ENCODE results near the gene KRTAP4-12.
"Not testable (repeated sequence)": the region's sequence is repeated elsewhere in the genome, so short reads cannot be mapped to it uniquely, and the experiment has no call there.

The KRTAP4-12 gene
- 0 reads per million in 2 donors for total RNA-seq

DNA sequence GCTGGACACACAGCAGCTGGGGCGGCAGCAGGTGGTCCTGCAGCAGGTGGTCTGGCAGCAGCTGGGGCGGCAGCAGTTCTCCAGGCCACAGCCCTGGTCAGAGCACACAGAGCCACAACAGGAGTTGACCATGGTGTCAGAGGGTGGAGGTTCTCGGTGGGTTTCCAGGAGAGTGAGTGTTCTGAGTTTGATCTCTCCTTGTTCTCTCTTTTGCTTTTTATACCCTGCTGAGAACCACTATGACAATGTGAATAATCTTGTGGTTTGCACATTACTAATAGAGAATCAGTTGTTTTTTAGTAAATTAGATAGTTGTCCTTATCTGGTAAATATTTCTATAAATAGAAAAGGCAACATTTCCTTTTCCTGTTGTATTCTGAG lies at the start of gene KRTAP4-12:
Gene KRTAP4-12 (minus strand): TSS at position 192 of the 381 bp plus-strand sequence. CDS start 60 bp downstream, at position 132.
- DNase-seq, result not testable (repeated sequence)

DNA sequence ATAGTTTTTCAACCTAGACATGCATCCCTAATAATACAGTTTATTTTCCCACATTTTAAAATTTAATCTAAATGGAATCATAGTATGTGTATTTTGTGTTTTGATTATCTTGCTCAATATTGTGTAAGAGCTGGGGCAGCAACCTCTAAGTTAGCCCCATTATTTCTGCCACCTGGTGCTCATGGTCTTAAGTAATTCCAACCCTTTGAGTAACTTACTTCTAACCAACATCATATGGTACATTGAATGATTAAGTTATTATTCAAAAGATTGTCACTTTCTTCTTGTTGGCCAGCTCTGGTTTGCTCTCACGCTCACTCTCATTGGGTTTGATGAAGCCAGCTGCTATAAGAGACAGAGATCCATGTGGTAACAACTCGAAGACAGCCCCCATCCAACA lies 47.9 kb upstream of the KRTAP4-12 start:
- no peak for DNase-seq

DNA sequence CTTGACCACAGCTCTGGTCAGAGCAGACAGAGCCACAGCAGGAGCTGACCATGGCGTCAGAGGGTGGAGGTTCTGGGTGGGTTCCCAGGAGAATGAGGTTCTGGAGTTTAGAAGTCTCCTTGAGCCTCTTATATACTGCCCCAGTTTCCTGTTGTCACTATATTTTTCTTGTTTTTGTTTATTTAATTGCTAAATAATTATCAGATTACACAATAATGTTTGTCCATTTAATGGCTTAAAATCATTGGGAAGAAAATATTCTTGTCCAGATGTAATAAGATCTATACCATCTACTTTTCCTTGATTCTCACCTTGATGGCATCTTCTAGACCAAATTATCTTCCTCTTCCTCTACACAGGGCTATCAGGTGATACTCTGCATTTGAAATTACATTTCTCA lies 44.1 kb upstream of the KRTAP4-12 start, which contains the start of gene KRTAP4-3:
Gene KRTAP4-3 (minus strand): TSS at position 101 of the 400 bp plus-strand sequence. CDS start 49 bp downstream, at position 52.
- DNase-seq, result no peak

DNA sequence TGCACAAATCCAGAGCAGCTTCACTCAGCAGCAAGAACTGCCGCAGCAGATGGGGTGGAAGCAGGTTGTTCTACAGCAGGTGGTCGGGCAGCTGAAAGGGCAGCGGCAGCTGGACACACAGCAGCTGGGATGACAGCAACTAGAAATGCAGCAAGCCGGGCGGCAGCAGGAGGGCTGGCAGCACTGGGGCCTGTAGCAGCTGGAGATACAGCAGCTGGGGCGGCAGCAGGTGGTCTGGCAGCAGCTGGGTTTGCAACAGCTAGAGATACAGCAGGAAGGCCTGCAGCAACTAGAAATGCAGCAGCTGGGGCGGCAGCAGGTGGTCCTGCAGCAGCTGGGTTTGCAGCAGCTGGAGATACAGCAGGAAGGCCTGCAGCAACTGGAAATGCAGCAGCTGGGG lies 43.6 kb upstream of the KRTAP4-12 start:
- no peak for DNase-seq

DNA sequence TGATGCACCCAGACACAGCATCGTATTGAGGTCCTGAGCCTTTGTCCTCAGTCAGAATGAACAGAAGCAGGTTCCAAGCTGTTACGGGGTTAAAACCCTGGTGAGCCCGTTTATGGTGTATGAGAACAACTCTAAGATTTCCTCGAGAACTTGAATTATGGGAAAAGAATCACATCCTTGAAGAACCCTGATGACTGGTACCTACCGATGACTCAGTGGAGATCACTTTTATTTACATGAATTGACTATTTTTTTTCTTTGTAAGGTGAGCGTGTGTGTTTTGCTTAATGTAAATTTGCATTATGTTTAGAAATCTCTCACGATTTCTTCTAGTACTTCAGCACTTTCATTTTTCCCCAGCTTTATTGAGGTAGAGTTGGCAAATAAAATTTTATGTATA lies 39.8 kb upstream of the KRTAP4-12 start:
- DNase-seq, result no peak

DNA sequence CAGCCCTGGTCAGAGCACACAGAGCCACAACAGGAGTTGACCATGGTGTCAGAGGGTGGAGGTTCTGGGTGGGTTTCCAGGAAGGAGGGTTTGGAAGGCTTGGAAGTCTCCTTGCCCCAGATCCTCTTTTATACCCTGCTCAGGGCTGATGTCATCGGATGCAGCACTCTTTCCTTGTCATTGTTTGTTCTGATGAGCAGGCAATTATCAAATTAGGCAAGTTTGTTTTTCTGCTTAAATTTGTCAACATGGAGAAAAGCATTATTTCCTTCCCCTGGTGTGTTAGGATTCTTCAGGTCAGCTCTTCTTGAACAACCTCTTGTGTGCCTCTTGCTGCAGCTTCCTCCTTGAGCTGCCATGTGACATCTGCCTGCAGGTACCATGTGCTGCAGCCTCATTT lies 36.7 kb upstream of the KRTAP4-12 start, which contains the start of gene KRTAP4-4:
Gene KRTAP4-4 (minus strand): TSS at position 101 of the 400 bp plus-strand sequence. CDS start 57 bp downstream, at position 44.
- DNase-seq, result no peak

DNA sequence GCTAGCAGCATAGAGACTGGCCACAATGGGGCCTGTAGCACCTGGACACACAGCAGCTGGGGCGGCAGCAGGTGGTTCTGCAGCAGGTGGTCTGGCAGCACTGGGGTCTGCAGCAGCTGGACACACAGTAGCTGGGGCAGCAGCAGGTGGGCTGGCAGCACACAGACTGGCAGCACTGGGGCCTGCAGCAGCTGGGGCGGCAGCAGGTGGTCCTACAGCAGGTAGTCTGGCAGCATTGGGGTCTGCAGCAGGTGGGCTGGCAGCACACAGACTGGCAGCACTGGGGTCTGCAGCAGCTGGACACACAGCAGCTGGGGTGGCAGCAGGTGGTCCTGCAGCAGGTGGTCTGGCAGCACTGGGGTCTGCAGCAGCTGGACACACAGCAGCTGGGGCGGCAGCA lies 36.2 kb upstream of the KRTAP4-12 start:
- not testable (repeated sequence) for DNase-seq

DNA sequence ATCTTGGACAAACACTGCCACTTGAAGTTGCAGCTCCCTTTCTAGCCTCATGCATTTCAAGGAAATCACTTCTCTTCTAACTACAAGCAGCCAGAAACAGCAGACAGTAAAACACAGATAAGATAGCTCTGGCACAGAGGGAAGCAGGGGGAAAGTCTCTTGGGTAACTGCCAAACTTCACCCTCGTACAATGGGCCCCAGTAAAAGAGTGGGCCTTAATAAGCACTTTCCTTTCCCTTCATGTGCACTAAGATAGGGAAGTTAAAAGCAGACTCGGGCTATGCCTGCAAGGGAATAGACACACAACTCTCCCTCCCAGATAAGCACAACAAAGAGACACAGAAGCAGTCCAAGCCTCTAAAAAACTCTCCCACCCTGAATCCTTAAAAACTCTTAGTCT lies 29.9 kb upstream of the KRTAP4-12 start:
- no peak for DNase-seq

DNA sequence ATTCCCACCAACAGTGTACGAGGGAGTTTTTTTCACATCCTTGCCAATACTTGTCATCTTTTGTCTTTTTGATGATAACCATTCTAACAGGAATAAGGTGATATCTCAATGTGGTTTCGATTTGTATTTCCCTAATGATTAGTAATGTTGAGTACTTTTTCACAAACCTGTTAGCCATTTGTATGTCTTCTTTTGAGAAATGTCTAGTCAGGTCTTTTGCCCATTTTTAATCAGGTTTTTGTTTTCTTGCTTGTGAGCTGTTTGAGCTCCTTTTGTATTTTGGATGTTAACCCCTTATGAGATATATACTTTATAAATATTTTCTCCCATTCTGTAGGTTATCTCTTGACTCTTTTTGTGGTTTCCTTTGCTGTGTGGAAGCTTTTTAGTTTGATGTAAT lies 27.5 kb upstream of the KRTAP4-12 start:
- no peak for DNase-seq

DNA sequence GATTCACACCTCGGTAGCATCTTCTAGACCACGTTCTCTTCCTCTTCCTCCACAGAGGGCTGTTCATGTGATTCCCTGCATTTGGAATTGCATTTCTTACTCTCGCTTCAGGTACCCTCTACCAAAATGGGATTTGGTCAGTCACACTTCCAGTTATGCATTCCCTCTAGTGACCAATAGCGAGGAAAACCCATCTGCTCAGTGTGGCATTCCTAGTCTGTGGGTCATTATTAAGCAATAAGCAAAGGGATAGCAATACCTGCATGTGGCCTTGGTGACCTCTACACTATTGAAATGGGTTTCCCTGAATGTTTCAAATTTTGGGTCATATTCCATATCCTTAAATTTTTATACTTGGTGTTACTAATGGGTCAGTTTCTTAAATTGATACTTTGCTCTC lies 26.0 kb upstream of the KRTAP4-12 start:
- DNase-seq, result no peak

DNA sequence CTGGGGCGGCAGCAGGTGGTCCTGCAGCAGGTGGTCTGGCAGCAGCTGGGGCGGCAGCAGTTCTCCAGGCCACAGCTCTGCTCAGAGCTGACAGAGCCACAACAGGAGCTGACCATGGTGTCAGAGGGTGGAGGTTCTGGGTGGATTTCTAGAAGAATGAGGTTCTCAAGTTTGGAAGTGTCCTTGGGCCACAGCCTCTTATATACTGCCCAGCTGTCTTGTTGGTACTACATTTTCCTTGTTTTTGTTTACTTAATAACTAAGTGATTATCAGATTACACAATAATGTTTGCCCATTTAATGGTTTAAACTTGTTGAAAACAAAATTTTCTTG lies 25.6 kb upstream of the KRTAP4-12 start, which contains the start of gene KRTAP4-5:
Gene KRTAP4-5 (minus strand): TSS at position 174 of the 334 bp plus-strand sequence. CDS start 58 bp downstream, at position 116.
- no peak for DNase-seq

DNA sequence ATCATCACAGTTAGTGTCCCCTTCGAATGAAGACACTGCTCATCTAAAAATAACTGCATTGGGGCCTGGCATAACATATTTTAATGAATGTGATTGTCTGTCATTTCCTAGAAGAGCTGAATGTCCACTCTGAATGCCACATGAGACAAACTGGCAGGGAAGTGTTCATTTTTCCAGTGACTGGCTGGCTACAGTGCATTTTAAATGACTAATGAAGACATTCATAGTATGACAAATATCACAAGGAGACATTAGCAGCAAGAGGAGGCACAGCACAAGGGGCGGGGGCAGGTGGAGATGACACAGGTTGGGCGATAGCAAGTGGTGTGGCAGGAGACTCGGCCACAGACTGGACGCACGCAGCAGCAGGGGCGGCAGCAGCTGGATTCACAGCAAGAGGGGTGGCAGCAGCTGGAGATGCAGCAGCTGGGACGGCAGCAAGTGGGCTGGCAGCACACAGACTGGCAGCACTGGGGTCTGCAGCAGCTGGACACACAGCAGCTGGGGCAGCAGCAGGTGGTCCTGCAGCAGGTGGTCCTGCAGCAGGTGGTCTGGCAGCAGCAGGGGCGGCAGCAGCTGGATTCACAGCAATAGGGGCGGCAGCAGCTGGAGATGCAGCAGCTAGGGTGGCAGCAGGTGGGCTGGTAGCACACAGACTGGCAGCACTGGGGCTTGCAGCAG lies 25.1 kb upstream of the KRTAP4-12 start:
- DNase-seq, result not testable (repeated sequence)

DNA sequence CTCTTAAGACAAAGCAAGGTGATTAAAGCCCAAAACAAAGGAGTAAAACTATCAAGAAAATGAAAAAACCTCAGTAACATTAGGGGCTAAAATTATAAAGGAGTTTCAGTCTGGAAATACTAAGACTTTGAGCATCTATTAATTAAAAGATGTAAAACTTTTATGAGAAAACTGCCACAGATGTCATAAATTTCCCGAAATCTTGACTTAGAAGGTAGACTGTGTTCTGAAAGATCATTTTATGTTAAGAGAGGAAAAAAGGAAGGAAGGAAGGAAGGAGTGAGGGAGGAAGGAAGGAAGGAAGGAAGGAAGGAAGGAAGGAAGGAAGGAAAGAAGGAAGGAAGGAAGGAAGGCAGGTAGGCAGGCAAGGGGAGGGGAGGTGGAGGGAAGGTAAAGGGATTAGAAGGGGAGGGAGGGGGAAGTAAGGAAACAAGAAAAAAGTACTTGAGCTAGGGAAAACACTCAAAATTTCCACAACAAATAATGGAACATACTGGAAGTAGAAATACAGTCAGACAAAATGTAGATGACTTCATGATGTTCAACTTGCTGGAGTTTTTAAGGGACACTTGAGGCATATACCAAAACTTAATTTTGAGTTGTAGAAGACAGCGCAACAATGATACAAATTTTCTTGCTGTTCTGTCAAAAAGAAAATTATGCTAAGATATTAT lies 23.7 kb upstream of the KRTAP4-12 start:
- no peak for DNase-seq

DNA sequence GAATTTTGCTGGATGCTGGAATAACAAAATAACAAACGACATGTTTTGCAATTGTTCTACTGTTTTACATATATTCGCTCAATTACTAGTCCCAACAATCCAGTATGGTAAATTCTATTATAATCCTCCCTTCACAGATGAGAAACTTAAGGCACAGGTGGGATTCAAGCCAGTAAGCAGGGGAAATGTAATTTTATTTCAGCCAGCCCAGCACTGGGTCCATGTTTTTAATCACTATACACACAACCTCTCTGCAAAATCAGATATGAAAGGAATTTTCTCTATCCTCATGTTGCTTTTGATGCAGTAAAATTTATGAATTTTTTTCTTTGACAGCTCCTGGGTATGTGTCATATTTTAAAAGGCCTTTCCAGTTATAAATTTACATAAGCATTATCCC lies 21.3 kb upstream of the KRTAP4-12 start:
- DNase-seq, result no peak

DNA sequence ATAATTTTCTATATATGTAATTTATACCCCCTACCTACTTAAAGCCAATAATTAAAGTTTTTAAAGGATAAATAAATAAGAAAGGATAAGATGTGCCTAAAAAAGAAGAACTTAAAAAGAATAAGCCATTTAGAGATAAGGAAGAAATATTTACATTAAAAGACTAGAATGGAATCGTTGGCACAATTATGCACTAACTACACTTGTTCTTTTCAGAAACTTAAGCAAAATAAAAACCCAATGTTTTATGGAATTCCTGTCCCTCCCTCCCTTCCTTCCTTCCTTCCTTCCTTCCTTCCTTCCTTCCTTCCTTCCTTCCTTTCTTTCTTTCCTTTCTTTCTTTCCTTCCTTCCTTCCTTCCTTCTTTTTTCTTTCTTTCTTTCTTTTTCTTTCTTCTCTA lies 20.9 kb upstream of the KRTAP4-12 start:
- no peak for DNase-seq

DNA sequence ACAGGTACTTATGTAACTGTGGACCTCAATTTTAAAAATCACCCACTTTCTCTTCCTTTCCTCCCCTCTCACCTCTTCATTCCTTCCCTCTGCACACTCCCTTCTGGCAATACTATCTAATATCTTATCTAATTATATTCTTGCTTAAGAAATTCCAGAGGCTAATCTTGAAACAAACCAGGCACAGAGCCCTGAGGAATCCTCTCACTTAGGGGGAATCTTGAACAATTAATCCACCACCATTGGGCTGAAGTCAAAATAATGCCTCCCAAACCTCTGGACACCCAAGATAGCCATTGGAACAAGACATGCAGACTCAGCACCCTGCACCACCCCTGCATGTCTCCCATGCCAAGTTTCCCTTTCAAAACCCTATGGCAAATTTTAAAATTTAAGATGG lies 17.4 kb upstream of the KRTAP4-12 start:
- DNase-seq, result no peak

DNA sequence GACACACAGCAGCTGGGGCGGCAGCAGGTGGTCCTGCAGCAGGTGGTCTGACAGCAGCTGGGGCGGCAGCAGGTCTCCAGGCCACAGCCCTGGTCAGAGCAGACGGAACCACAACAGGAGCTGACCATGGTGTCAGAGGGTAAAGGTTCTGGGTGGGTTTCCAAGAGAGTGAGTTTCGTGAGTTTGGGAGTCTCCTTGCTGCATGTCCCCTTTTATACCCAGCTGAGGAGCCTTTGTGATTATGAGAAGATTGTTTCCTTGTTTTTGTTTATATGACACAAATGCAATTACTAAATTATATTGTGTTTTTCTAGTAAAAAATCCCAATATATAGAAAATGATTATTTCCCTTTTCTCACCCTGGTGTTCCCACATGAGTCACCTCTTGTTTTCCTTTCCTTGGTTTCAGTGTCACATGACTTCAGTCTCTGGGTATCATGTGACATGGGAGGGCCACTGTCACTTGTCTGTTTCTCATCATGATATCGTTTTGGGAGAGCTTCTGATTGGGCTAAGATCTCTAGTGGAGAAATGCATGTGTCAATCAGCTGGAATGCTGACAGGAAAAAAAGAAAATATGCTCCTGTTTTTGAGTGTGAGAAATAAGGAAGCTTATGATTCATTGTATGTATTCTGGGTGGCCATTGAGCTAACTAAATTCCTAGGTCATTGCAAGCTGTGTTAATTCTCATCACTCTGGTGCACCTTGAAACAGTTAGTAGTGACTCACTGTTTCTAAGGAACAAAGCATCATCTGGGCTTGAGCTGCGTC lies 16.6 kb upstream of the KRTAP4-12 start, which contains the start of gene KRTAP4-6:
Gene KRTAP4-6 (minus strand): TSS at position 185 of the 772 bp plus-strand sequence. CDS start 57 bp downstream, at position 128.
- no peak for DNase-seq

DNA sequence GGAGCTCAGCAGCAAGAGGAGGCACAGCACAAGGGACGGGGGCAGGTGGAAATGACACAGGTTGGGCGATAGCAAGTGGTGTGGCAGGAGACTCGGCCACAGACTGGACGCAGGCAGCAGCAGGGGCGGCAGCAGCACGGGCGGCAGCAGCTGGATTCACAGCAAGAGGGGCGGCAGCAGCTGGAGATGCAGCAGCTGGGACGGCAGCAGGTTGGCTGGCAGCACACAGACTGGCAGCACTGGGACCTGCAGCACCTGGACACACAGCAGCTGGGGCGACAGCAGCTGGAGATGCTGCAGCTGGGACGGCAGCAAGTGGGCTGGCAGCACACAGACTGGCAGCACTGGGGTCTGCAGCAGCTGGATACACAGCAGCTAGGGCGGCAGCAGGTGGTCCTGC lies 15.9 kb upstream of the KRTAP4-12 start:
- not testable (repeated sequence) for DNase-seq

DNA sequence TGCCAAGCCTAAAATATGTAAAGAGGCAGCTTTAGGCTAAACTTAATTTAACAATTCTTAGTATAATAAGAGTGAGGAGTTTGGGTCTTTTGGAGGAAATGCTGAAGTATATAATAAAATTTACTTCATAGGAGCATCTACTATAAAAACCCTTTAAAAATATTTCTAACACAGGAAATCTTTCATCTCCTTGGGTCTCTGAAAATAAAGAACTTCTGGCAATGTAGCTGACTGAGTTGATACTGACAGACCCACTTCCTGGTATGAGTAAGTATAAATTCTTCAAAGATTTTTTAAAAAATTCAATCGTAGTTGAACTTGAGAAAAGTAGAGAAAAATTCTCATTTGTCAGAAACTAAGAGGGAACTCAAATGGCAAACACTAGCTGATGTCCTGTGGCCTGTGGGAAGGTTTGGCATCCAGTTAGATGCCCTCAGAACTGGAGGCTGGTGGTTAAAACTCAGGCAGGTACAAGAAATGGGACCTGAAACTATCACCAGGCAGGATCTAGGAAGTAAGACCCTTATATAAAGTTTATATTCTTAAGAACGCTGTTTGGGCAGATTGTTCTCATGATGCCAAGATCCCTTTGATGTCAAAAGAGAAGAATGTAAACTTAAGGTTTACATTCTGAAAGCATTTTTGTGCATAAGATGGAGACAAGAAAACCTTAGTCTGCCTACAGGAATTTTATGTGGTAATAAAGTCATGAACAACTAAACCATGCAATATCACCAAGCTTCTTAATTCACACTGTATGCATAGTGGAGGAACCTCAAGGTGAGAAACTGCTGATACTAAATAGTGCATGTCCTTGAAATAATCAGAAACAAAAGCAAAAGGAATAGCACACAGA lies 10.1 kb upstream of the KRTAP4-12 start:
- DNase-seq, result no peak

DNA sequence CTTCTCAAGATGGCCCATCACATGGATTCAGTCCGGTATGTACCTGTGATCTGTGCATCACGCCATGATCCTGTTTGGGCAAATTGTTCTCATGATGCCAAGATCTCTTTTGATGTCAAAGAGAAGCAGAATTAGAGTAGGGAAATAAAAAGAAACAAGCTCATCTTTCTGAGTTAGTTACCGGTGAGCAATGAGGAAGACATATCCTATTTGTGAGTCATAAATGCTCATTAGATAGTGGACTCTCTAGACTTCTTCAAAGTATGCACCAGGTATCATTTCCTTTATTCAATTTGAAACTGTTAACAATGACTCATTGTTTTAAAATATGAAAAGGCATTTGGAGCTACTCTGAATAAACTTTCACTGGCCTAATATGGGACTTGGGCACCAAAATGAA lies 8.0 kb upstream of the KRTAP4-12 start:
- no peak for DNase-seq

DNA sequence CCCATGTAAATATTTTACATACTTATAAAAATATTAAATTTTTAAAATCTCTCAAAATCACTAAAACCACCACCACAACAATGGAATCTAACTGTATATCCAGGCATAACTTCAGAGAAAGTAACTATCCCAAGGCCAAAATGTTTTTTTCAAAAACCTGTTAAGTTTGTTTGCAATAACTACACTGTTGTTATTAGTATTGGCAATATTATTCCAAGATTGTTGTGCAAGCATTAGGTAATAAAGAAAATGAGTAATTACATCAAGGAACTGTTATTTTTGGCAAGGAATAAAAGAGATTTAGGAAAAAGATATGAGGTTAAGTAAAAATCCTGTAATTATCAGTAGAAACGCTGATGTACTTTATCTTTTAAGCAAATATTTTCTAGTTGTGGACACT lies 3.4 kb upstream of the KRTAP4-12 start:
- no peak for DNase-seq

DNA sequence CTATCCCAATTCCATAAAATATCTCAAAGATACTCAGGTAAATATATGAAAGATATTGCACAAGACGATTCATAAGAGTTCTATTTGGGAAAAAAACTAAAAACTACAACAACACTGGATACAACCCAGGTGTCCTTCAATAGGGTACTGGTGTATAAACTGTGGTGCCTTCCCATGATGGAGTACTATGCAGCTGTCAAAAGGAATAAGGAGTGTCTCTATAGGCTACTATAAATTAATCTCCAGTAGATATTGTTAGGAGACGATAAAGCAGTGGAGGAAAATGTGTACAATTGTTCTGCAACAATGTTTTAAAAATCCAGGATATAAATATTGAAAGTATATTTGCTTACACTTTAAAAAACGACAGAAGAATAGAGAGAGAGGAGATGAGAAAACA lies 2.4 kb upstream of the KRTAP4-12 start:
- DNase-seq, result no peak

All from T-helper 2 cell (primary cell).